Ishikawa (cell line): ENCODE measurements around the gene BMPR1B.

Experiments used
- RAD21 ChIP-seq: IDR thresholded peaks from 2 replicates; pipeline ENCODE4 v1.6.1; 2012; ENCODE audit warnings: low read depth
- TF ChIP-seq, protein P1 (sequence below): IDR thresholded peaks from 2 replicates; pipeline ENCODE4 v1.6.1; 2012; ENCODE audit warnings: low read depth, mild to moderate bottlenecking

DNA sequence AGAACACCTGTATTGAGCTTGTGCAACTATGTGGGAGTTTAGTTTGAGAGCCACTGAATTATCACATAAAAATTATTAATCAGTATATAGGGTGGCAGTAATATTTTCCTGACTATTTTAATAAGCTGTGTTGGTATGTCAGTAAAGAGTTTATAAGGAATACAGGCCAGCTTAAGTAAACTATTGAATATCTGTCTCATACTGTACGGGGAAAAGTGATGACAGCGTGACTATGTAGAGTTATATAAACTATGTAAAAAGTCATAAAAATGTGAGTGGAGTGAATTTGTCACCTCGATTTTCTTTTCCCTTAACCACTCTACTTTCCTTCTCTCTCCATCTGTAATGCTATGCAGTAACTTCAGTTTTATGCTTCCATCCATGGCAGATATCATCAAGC, 250.2 kb downstream of the BMPR1B start:
- TF ChIP-seq RAD21: no peak
- TF ChIP-seq, protein P1, sequence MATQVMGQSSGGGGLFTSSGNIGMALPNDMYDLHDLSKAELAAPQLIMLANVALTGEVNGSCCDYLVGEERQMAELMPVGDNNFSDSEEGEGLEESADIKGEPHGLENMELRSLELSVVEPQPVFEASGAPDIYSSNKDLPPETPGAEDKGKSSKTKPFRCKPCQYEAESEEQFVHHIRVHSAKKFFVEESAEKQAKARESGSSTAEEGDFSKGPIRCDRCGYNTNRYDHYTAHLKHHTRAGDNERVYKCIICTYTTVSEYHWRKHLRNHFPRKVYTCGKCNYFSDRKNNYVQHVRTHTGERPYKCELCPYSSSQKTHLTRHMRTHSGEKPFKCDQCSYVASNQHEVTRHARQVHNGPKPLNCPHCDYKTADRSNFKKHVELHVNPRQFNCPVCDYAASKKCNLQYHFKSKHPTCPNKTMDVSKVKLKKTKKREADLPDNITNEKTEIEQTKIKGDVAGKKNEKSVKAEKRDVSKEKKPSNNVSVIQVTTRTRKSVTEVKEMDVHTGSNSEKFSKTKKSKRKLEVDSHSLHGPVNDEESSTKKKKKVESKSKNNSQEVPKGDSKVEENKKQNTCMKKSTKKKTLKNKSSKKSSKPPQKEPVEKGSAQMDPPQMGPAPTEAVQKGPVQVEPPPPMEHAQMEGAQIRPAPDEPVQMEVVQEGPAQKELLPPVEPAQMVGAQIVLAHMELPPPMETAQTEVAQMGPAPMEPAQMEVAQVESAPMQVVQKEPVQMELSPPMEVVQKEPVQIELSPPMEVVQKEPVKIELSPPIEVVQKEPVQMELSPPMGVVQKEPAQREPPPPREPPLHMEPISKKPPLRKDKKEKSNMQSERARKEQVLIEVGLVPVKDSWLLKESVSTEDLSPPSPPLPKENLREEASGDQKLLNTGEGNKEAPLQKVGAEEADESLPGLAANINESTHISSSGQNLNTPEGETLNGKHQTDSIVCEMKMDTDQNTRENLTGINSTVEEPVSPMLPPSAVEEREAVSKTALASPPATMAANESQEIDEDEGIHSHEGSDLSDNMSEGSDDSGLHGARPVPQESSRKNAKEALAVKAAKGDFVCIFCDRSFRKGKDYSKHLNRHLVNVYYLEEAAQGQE: no peak
